IMR-90 (cell line): Measurements from ENCODE around the gene ST6GALNAC3.

Experiments
- BHLHE40 ChIP-seq: fragments of 150-350 bp; IDR thresholded peaks from 2 replicates; pipeline ENCODE4 v1.6.1; 2016; ENCODE audit warnings: mild to moderate bottlenecking, low read depth, low read length
- CEBPB ChIP-seq: IDR thresholded peaks from 2 replicates; pipeline ENCODE4 v1.6.1; 2012; ENCODE audit warnings: low read depth, low read length, improper control_type of control experiment
- CHD1 ChIP-seq: IDR thresholded peaks from 2 replicates; pipeline ENCODE4 v1.6.1; 2012; ENCODE audit warnings: low read depth, low read length, improper control_type of control experiment
- MAFK ChIP-seq: IDR thresholded peaks from 2 replicates; pipeline ENCODE4 v1.6.1; 2012; ENCODE audit warnings: low read depth, low read length, improper control_type of control experiment
- MAZ ChIP-seq: IDR thresholded peaks from 2 replicates; pipeline ENCODE4 v1.6.1; 2012; ENCODE audit warnings: low read depth, mild to moderate bottlenecking, low read length, improper control_type of control experiment, moderate library complexity, borderline replicate concordance
- NFE2L2 ChIP-seq: fragments of 150-350 bp; IDR thresholded peaks from 2 replicates; pipeline ENCODE4 v1.6.1; 2016; ENCODE audit warnings: low read depth, mild to moderate bottlenecking, low read length
- POLR2A ChIP-seq: IDR thresholded peaks from 2 replicates; pipeline ENCODE4 v1.6.1; 2012; ENCODE audit warnings: mild to moderate bottlenecking, low read depth, low read length
- SMC3 ChIP-seq: fragments of 150-350 bp; IDR thresholded peaks from 2 replicates; pipeline ENCODE4 v1.6.1; 2016; ENCODE audit warnings: low read depth, mild to moderate bottlenecking, antibody characterized with exemption, low read length, moderate library complexity
- TF ChIP-seq, protein P1 (sequence below): conservative IDR thresholded peaks from 2 replicates; pipeline ENCODE4 v1.5.1; 2012; ENCODE audit warnings: mild to moderate bottlenecking, low read depth, low read length, improper control_type of control experiment
- TF ChIP-seq, protein P2 (sequence below): fragments of 150-350 bp; IDR thresholded peaks from 2 replicates; pipeline ENCODE4 v1.6.1; 2017; ENCODE audit warnings: mild to moderate bottlenecking, antibody characterized with exemption, low read length, low read depth
- TF ChIP-seq, protein P3 (sequence below): fragments of 150-350 bp; IDR thresholded peaks from 2 replicates; pipeline ENCODE4 v1.6.1; 2016; ENCODE audit warnings: low read depth, mild to moderate bottlenecking, low read length, moderate library complexity, borderline replicate concordance

DNA sequence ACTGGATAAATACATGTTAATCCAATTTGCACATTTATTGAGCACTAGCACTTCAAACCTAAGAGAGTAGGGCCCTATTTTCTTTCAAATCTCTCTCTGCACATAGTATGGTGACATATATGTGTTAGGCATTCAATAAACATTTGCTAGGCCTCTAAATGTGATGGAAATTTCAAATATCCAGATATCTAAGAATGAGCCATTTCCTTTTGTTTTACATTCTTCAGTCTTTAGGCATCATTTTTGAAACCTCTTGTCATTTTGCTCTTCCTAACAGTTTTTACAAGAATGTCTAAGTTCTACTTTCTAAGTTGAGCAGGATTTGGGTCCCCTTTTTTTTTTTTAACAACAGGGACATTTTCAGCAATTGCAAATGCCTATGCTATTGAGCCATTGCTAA, 397.0 kb downstream of the ST6GALNAC3 start:
- TF ChIP-seq, protein P1, sequence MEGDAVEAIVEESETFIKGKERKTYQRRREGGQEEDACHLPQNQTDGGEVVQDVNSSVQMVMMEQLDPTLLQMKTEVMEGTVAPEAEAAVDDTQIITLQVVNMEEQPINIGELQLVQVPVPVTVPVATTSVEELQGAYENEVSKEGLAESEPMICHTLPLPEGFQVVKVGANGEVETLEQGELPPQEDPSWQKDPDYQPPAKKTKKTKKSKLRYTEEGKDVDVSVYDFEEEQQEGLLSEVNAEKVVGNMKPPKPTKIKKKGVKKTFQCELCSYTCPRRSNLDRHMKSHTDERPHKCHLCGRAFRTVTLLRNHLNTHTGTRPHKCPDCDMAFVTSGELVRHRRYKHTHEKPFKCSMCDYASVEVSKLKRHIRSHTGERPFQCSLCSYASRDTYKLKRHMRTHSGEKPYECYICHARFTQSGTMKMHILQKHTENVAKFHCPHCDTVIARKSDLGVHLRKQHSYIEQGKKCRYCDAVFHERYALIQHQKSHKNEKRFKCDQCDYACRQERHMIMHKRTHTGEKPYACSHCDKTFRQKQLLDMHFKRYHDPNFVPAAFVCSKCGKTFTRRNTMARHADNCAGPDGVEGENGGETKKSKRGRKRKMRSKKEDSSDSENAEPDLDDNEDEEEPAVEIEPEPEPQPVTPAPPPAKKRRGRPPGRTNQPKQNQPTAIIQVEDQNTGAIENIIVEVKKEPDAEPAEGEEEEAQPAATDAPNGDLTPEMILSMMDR, result no peak
- TF ChIP-seq BHLHE40 (no peak), POLR2A (no peak), MAZ (no peak), MAFK (no peak), CEBPB (no peak), SMC3 (no peak), CHD1 (no peak), NFE2L2 (no peak)
- TF ChIP-seq, protein P2, sequence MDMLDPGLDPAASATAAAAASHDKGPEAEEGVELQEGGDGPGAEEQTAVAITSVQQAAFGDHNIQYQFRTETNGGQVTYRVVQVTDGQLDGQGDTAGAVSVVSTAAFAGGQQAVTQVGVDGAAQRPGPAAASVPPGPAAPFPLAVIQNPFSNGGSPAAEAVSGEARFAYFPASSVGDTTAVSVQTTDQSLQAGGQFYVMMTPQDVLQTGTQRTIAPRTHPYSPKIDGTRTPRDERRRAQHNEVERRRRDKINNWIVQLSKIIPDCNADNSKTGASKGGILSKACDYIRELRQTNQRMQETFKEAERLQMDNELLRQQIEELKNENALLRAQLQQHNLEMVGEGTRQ, result no peak
- TF ChIP-seq, protein P3, sequence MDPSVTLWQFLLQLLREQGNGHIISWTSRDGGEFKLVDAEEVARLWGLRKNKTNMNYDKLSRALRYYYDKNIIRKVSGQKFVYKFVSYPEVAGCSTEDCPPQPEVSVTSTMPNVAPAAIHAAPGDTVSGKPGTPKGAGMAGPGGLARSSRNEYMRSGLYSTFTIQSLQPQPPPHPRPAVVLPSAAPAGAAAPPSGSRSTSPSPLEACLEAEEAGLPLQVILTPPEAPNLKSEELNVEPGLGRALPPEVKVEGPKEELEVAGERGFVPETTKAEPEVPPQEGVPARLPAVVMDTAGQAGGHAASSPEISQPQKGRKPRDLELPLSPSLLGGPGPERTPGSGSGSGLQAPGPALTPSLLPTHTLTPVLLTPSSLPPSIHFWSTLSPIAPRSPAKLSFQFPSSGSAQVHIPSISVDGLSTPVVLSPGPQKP, result no peak
